Ramos (cell line): ENCODE results near the gene LMNA.
"Not testable (repeated sequence)": the region's sequence is repeated elsewhere in the genome, so short reads cannot be mapped to it uniquely, and the experiment has no call there.

Experiments used
- in situ Hi-C: fragments of 300-500 bp; cut with MboI; formaldehyde crosslinking; loops from one replicate; pipeline ENCODE4 v1.14.3; 2022; ENCODE audit warnings: low sequenced_read_pairs; ENCODE audit not compliant: unreplicated experiment

LMNA gene

GRCh38 chr1:156154317-156154749, 39.8 kb downstream of the LMNA start:
- in situ Hi-C loops: no loop called here

GRCh38 chr1:156155756-156156510, 41.4 kb downstream of the LMNA start:
- in situ Hi-C loops: no loop called here

GRCh38 chr1:156157506-156157905, 43.0 kb downstream of the LMNA start:
- in situ Hi-C loops: no loop called here

GRCh38 chr1:156157966-156158365, 43.5 kb downstream of the LMNA start:
- in situ Hi-C loops: no loop called here

- in situ Hi-C loops: no loop called here
Measured at GRCh38 chr1:156160000-156160742, 45.7 kb downstream of the LMNA start.

- in situ Hi-C loops: no loop called here
Measured at GRCh38 chr1:156160743-156161171, 46.2 kb downstream of the LMNA start.

GRCh38 chr1:156162430-156163037, 48.0 kb downstream of the LMNA start:
- in situ Hi-C loops: no loop called here

- in situ Hi-C loops: no loop called here
Measured at GRCh38 chr1:156163712-156164111, 49.2 kb downstream of the LMNA start.

GRCh38 chr1:156164125-156164831, 49.8 kb downstream of the LMNA start:
- in situ Hi-C loops: no loop called here

GRCh38 chr1:156165083-156165482, 50.6 kb downstream of the LMNA start:
- in situ Hi-C loops: no loop called here

GRCh38 chr1:156167536-156167935, 53.0 kb downstream of the LMNA start:
- in situ Hi-C loops: no loop called here

- in situ Hi-C loops: no loop called here
Measured at GRCh38 chr1:156172696-156173470, 58.4 kb downstream of the LMNA start.

- in situ Hi-C loops: no loop called here
Measured at GRCh38 chr1:156176610-156177210, 62.2 kb downstream of the LMNA start.

- in situ Hi-C loops: no loop called here
Measured at GRCh38 chr1:156177919-156178654, 63.6 kb downstream of the LMNA start.

- in situ Hi-C loops: no loop called here
Measured at GRCh38 chr1:156180471-156180870, 66.0 kb downstream of the LMNA start.

- in situ Hi-C loops: not testable (repeated sequence)
Measured at GRCh38 chr1:156181391-156181924, 66.9 kb downstream of the LMNA start.

GRCh38 chr1:156182010-156182779, 67.7 kb downstream of the LMNA start:
- in situ Hi-C loops: not testable (repeated sequence)
